Activated T-cell treated with anti-CD3 and anti-CD28 coated beads, Interleukin-2, amount 50 U/mL, for 1 hour (primary cell): Measurements from ENCODE around the gene RGPD8.
"Not testable (repeated sequence)": the region's sequence is repeated elsewhere in the genome, so short reads cannot be mapped to it uniquely, and the experiment has no call there.

ENCODE experiments used
- DNase-seq: peaks from one replicate; pipeline ENCODE4 v3.0.0-alpha.2; 2020

RGPD8 gene

DNA sequence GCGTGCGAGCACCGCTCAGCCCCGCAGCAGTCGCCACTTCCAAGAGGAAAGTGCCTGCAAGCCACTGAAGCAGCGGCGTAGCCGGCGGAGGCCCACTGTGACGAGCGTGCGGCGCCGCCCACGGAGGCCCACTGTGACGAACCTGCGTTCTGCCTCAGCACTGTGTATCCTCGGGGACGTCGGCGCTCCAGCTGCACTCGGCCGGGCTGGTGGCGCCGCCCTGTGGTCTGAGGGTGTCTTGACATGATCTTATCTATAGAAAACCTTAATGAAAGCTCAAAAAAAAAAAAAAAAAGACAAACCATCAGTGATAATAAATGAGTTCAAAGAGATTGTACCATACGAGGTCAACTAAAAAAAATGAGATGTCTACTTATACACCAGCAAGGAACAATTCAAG is at the start of gene RGPD8:
TSS of gene RGPD8 (minus strand) at position 166 of the 400 bp plus-strand sequence. CDS start 192 bp downstream, outside the sequence.
- peak; percentile 92 for DNase-seq

DNA sequence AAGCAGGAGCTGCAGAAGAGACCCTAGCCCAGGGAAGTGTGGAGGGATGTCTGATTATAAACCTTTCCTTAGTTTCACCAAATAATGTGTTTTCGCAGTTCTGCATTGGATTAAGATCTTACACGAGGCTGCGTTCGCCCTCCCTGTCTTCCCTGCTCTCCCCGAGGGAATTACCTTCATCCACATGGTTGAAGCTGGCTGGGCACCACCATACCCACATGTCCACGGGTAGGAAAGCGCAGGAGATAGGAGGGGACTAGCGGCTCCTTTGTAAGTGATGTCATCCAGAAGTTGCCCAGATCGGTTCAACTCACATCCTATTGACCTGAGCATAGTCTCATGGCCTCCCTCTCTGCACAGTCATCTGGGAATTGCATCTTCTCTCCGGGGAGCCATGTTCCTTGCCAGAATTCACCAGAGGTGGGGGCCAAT is 49.6 kb upstream of the RGPD8 start:
- DNase-seq: no peak

GRCh38 chr2:112482309-112483041 is 49.0 kb upstream of the RGPD8 start:
- DNase-seq: peak; percentile 61

GRCh38 chr2:112481528-112482233 is 48.2 kb upstream of the RGPD8 start, which contains the start of gene TTL:
TSS of gene TTL (plus strand) at chr2:112482156. CDS start at chr2:112482345, 189 bp downstream.
- DNase-seq: peak; percentile 85

GRCh38 chr2:112481050-112481527 is 47.6 kb upstream of the RGPD8 start:
- DNase-seq: peak; percentile 85

DNA sequence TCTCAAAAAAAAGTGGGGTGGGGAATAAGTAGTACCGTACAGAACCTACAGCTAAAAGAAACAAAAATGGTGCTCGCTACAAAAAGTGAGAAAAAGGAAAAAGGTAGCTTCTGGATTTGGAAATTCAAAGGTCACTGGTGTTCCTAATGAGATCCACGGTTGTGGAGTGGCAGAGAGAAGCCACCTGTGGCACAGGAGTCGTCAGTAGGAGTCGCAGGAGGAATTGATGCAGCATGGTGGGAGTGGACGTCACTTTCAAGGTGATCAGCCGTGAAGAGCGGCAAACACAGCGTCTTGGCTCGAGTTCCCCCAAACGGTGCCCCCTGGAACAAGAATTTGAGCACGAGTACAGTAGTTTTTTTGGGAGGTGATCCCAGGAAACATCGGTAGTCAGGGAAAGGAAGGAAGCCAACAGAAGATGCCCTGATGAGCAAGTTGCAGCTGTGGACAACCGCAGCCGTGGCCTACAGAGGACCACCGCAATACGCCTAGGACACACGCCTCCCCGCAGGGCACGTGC is 47.1 kb upstream of the RGPD8 start:
- DNase-seq: no peak

GRCh38 chr2:112476434-112476833 is 43.0 kb upstream of the RGPD8 start:
- no peak for DNase-seq

GRCh38 chr2:112474844-112475486 is 41.5 kb upstream of the RGPD8 start:
- no peak for DNase-seq

DNA sequence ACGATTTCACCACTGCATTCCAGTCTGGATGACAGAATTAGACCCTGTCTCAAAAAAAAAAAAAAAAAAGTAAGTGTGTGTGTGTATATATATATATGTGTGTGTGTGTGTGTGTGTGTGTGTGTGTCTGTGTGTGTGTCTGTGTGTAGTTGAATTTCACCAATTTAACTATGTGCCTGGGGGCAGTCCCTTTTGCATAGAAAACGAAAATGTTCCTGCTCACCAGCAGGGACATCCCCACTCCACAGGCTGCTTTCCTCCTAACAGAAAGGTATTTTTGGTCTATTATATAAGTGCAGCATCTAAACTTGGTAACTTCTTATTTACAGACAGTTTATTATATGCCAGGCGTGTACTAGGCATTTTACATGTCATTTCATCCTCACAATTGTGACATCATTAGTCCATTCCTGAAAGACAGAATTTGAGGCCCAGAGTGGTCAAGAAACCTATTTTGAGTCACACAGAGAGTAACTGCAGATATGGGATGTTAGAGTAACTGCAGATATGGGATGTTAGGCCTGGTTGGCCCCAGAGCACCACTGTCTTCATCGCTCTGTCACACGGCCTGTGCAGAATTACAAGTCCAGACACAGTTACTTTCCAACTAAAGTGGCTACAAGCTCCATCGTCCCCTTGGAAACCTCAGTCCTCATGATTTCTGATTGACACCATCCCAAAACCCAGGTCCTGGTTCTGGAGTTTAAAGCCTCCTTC is 39.3 kb upstream of the RGPD8 start:
- DNase-seq: no peak

GRCh38 chr2:112465382-112465781 is 31.9 kb upstream of the RGPD8 start:
- DNase-seq: no peak

GRCh38 chr2:112463256-112463655 is 29.8 kb upstream of the RGPD8 start:
- DNase-seq: no peak

- DNase-seq: no peak
Observed at GRCh38 chr2:112462178-112462577, 28.7 kb upstream of the RGPD8 start.

- no peak for DNase-seq
Observed at GRCh38 chr2:112459372-112459771, 25.9 kb upstream of the RGPD8 start.

- DNase-seq: no peak
Observed at GRCh38 chr2:112454586-112454985, 21.1 kb upstream of the RGPD8 start.

DNA sequence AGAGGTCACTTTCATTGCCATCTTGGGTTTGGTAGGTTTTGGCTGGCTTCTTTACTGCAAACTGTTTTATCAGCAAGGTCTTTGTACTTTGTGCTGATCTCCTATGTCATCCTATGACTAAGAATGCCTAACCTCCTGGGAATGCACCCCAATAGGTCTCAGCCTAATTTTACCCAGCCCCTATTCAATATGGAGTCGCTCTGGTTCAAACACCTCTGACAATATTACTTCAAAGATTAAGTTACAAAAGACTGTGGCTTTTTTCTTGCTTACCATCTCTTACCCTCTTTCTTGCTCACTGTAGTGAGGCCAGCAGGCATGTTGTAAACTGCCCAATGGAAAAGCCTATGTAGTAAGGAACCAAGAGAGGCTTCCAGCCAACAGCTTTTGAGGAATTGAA is 17.9 kb upstream of the RGPD8 start:
- no peak for DNase-seq

DNA sequence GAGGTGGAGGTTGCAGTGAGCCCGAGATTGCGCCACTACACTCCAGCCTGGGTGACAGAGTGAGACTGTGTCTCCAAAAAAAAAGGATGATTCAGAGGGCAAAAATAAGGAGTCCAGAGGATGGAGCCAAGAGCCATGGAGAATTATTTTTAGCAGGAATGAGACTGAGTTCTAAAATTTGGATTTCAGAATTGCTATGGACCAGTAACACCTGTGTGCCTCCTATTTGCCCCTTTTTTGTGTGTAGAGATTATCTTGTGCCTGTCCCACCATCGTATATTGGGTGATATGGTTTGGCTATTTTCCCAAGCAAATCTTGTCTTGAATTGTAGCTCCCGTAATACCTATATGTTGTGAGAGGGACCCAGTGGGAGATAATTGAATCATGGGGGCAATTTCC is 16.4 kb upstream of the RGPD8 start:
- no peak for DNase-seq

- not testable (repeated sequence) for DNase-seq
Observed at GRCh38 chr2:112444256-112444655, 10.8 kb upstream of the RGPD8 start.

DNA sequence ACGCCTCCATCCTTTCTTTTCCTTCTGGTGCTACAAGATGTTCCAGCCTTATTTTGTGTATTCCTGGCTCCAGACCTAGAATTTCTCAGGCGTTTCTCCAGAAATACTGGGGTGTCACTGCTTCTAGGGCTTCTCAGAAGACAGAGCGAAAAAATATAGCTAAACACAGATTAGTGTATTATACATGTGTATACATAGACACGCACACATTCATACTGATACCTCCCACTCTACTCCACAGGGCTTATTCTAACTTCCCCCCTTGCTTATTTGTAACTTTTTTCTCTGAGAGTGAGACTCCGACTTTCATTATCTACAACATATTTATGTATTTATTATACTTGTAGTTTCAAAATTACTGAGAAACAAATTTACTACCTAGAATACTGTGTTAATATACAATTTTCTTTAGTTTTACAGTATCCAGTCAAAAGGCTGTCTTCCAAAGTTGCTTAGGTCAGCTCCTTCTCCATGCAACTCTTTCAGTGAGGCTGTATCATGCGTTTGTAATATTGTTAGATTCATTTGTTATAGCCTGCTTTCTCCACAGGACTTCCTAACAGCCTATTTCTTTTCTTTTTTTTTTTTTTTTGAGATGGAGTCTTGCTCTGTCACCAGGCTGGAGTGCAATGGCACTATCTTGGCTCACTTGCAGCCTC is 5.3 kb upstream of the RGPD8 start:
- DNase-seq: not testable (repeated sequence)

- not testable (repeated sequence) for DNase-seq
Observed at GRCh38 chr2:112437405-112437831, 4.0 kb upstream of the RGPD8 start.

GRCh38 chr2:112436993-112437392 is 3.5 kb upstream of the RGPD8 start:
- not testable (repeated sequence) for DNase-seq

DNA sequence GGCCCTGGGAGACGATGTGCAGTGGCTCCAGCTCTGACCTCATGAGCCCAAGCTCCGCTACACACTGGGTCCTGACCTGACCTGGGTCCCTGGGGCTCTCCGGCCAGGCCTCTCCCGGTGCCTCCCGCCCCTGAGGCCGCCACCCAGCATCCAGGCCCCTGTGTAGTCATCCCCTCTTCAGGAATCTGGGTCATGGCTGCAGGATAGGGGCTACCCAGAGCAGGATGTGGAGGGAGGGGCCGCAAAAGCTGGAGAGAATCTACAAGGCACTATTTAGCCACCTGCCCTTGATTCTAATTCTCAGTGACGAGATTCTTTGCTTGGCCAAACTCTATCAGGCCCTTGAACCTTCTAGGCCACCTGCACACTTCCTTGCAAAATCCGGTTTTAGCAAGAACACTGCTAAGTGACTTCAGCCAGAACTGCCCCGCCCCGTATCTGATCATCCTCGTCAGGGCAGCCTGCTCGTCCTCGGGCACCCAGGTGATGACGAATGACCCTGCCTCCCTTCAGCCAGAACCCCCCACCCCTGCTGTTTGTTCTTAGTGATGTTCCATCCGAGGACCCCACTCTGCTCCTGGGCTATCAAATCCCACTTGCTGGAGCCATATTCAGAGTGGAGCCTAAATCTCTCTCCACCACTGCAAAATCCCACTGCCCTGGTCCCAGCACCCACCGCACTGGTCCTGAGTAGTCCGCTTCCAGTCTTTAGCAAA is 2.4 kb upstream of the RGPD8 start:
- DNase-seq: not testable (repeated sequence)
